Inflammatory macrophage treated with lipopolysaccharide for 4 hours (primary cell): ENCODE results near the gene MARS1.
"Not testable (repeated sequence)": the region's sequence is repeated elsewhere in the genome, so short reads cannot be mapped to it uniquely, and the experiment has no call there.

Experiments used
- DNase-seq: peaks from one replicate; pipeline ENCODE4 v3.0.0-alpha.2; 2020

Gene MARS1

GRCh38 chr12:57474430-57474829 lies 13.4 kb upstream of the MARS1 start:
- no peak for DNase-seq

DNA sequence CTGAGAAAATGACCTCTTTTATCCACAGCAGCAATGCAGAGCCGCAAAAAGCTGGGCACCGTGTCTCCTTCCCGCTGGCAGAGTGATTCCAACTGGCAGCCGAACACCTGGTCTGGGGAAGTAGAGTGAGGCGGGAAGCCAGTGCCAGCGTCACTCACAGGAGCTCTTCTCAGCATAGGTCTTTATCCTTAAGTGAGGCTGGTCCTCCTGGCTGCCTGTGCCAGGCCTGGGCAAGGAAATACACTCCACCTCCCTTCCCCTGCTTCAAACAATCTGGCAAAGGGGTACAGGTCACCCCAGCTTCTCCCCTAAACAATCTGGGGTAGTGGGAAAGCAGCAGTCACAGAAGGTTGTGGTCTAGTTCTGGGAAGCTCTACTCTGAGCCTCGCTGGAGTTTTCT lies 13.0 kb upstream of the MARS1 start:
- DNase-seq: no peak

- no peak for DNase-seq
These were observed 12.4 kb upstream of the MARS1 start for GRCh38 chr12:57475271-57476161.

DNA sequence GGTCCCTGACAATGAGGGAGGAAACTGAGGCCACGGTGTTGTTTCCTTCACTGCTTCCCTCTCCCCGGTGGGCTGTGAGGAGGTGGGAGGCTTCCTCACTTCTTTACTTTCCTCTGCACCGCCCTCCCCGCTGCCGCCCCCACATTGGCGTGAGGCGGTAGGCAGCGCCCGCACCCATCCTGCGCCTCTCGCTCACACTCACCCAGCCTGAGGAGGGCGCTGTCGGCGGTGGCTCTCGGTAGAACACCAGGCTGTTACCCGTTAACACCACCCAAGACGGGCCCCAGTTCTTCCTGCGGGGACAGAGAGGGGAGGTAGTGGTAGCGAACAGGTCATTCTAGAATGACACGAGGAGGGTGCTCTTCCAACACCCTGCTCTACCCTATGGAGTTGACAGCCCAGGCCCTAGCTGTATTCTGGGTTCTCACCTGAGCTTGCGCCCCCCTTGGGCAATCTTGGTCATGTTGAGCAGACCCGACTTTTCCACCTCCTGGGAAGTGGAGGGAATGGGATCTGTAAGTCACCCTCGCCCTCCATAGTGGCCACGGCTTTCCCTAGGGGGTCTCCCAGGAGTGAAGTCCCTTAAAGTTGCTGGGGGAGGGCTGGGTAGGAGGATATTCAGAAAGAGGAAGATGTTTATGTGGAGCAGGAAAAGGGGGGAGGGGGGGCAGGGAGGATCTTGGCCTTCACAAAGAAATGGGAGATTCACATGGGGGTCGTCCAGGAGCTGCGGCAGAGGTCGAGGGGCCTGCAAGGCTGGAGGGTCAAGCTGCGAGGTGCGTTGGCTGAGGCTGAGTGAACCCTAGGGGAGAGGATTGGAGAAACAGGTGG lies 11.5 kb upstream of the MARS1 start:
- peak; percentile 41 for DNase-seq

DNA sequence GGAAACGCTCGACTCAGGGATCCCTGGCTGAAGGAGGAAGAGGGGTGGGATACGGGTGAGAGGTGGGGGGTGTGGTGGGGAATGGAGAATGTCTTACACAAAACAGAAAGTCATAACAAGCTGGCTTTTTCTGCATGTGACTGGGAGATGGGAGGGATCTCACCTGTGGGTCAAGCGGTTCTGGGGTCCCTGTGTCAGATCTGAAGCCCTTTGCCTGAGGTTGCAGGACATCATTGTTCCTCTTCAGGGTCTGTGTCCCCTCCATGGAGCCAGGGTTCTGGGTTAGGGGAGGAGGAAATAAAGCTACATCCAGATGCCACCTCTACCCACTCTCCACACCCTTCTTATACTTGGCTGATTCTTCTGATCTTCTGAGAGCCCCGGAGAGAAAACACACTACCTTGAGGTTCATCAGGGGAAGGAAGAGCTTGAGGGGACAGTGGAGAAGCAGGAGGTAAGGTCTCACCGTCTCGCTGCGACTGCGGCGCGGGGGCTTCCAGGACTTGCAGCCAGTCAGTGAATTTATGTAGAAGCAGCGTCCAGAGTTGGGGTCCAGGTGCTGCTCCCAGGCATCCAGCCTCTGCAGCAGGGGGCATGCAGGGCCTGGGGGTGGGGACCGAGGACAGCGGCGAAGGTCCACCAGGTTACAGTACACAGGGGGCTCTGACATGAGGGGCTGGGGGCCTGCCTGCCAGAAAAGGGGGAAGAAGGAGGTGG lies 10.7 kb upstream of the MARS1 start:
- no peak for DNase-seq

DNA sequence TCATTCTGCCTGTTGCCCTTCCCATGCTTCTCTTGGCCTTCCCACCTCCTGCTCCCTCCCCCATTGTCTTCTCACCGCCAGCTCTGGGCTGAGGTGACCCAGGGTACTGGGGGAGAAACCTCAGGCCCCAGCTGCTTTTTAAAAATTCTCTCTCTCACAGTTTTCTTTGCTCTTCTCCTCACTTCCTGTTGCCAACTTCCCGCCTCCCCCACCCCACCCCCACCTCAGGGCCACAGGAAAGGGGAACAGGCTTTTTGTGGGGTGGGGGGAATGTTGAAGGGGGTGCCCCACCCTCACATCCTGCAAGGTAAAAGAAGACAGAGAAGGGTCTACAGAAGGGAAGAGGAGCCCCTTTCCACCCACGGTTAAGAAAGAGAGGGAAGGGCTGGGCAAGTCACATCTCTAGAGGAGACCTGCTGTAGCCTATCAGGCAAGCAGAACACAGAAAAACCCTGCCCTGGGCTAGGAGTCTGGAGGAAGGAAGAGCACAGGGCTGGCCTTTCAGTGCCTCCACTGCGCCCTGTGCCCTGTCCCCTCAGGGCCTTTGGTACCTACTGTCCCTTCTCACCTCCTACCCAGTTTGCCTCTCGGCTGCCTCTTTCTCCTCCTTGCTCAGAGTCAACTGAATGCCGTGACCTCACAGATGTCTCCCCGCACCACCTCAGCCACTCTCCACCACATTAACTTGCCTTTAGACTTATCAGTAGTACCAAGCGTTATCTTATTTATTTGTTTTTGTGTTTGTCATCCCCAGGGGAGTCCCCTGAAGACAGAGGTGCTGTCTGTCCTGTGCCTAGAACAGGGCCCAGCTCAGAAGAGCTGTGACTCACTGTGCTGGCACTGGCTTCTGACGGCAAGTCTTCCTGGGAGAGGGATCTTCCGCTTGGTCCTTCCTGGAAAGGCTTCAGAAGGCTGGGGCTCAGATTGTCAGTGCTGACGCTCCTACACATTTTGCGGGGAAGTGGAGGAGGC lies 9.9 kb upstream of the MARS1 start:
- peak; percentile 67 for DNase-seq

DNA sequence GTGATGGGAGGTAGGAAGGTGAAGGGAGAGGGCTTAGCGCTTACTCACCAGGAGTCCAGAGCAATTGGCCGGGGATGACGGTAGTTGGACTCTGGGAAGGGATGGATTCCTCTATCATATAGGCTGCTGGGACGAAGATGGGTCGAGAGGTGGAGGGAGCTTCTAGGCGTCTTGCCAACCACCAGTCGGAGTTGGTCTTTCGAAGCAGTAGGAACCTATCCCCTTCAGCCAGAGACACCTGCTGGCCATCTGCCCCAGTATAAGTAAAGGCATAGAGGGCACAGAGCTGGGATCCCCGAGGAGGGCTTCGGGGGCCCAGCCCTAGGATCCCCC lies 8.9 kb upstream of the MARS1 start:
- DNase-seq: no peak

GRCh38 chr12:57479376-57480115 lies 8.3 kb upstream of the MARS1 start, which contains the start of gene ARHGAP9:
ARHGAP9 (minus strand) TSS chr12:57479866; CDS start chr12:57479406, 460 bp downstream.
- peak; percentile 35 for DNase-seq

DNA sequence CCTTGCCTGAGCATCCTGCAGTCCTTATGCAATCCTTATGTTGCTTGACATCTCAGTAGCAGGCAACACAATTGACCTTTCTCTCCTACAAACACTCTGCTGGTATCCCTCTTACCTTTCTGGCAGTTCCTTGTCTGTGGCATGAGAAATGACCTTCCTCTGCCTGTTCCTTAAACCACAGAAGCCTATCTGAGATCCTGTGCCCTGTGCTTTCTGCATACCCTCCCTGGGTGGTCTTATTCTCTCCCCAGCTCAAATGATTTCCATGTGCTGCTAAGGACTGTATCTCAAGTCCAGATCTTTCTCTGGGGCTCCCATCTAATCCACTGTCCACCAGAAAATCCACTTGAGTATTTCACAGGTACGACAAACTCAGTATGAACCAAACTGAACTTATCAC lies 6.2 kb upstream of the MARS1 start:
- DNase-seq: no peak

GRCh38 chr12:57483466-57483865 lies 4.4 kb upstream of the MARS1 start:
- DNase-seq: no peak

DNA sequence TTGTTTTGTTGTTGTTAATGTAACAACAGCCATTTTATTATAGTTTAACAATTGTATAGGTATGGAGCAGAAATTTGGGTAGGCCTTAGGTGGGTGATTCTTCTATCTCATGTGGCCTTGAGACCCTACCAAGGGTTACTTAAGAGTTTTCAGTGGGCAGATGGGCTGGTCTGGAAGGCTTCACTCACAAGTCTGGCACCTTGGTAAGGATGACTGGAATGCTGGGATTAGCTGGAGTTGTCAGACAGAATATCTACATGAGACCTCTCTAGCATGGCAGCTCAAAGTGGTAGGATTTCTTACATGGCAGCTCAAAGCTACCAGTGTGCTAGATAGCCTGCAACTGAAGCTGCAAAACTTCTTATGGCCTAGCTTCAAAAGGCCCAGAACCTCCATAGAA lies 2.2 kb upstream of the MARS1 start:
- DNase-seq: no peak

- DNase-seq: no peak
These were observed 742 bp upstream of the MARS1 start for GRCh38 chr12:57487055-57487596.

GRCh38 chr12:57488402-57489156 lies 711 bp downstream of the MARS1 start:
- DNase-seq: no peak

DNA sequence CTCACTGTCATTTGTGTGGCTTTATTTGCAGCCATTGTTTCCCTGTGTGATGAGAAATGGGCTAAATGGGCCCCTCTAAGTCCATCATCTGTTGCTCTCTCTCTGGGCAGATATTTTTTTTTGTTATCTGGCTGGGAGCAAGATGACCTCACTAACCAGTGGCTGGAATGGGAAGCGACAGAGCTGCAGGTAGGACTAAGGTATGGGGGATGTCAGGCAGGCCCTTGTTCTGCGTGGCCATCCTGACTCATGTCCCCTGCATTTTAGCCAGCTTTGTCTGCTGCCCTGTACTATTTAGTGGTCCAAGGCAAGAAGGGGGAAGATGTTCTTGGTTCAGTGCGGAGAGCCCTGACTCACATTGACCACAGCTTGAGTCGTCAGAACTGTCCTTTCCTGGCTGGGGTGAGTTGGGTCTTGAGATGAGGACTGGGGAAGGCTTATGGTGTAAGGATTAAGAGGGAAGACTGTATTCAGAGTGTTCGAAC lies 1.3 kb downstream of the MARS1 start:
- peak; percentile 11 for DNase-seq

GRCh38 chr12:57490126-57490525 lies 2.3 kb downstream of the MARS1 start:
- DNase-seq: no peak

GRCh38 chr12:57491393-57492280 lies 3.8 kb downstream of the MARS1 start:
- no peak for DNase-seq

GRCh38 chr12:57495051-57495701 lies 7.3 kb downstream of the MARS1 start:
- not testable (repeated sequence) for DNase-seq

GRCh38 chr12:57496822-57497221 lies 9.0 kb downstream of the MARS1 start:
- DNase-seq: no peak
